CD14-positive monocyte (primary cell): ENCODE measurements around the gene FGD6. TPM values are rescaled to one million over a fixed set of nuclear protein-coding genes. Genes with fewer than 3 reads are reported as not detected.

Experiments
- DNase-seq, 3 donors: peaks; one replicate each; pipeline ENCODE4 v3.0.0-alpha.2; 2011 to 2022
- H2AFZ ChIP-seq: 2 replicates; pipeline ENCODE4 v1.6.0; 2012; ENCODE audit warnings: mild to moderate bottlenecking, low read depth, low read length, inconsistent platforms; ENCODE audit not compliant: insufficient read depth, poor library complexity, severe bottlenecking
- H3K27ac ChIP-seq, 2 donors: 1 replicate in 1 of 2; 2 replicates in 1 of 2; pipeline ENCODE4 v1.5.1; 2012 to 2013; ENCODE audit warnings: low read length in 2 of 2, control low read depth in 1 of 2, inconsistent platforms in 1 of 2, low read depth in 1 of 2, mild to moderate bottlenecking in 1 of 2
- H3K27me3 ChIP-seq, 2 donors: one replicate each; pipeline versions ENCODE4 v1.6.0 to v1.6.1; 2011 to 2013; ENCODE audit warnings: low read length in 2 of 2; ENCODE audit not compliant: control insufficient read depth in 2 of 2, insufficient read depth in 2 of 2
- H3K36me3 ChIP-seq, 2 donors: replicated peaks in 1 of 2; 1 replicate in 1 of 2; 2 replicates in 1 of 2; pipeline versions ENCODE4 v1.5.1 to v1.6.1; 2012 to 2013; ENCODE audit warnings: low read length in 2 of 2, control low read depth in 1 of 2, inconsistent platforms in 1 of 2, mild to moderate bottlenecking in 1 of 2; ENCODE audit not compliant: insufficient read depth in 2 of 2, control insufficient read depth in 1 of 2
- H3K4me1 ChIP-seq, 2 donors: 1 replicate in 1 of 2; 2 replicates in 1 of 2; pipeline versions ENCODE4 v1.5.1 to v1.6.1; 2012 to 2013; ENCODE audit warnings: low read length in 2 of 2, control low read depth in 1 of 2, inconsistent platforms in 1 of 2, mild to moderate bottlenecking in 1 of 2, moderate library complexity in 1 of 2; ENCODE audit not compliant: insufficient read depth in 2 of 2, control insufficient read depth in 1 of 2
- H3K4me2 ChIP-seq: replicated peaks from 2 replicates; pipeline ENCODE3; 2012; ENCODE audit warnings: low read length, moderate library complexity, mild to moderate bottlenecking; ENCODE audit not compliant: poor library complexity, severe bottlenecking; ENCODE audit errors: extremely low read depth
- H3K4me3 ChIP-seq, 3 experiments: fragments of 200-600 bp in 1 of 3; sonication (generic) in 1 of 3; replicated peaks in 1 of 3; 1 replicate in 2 of 3; 2 replicates in 1 of 3; pipeline ENCODE4 v1.5.1; 2011 to 2013; ENCODE audit warnings: low read length in 3 of 3, mild to moderate bottlenecking in 3 of 3, control low read depth in 2 of 3, low read depth in 2 of 3, inconsistent platforms in 1 of 3, moderate library complexity in 1 of 3
- H3K79me2 ChIP-seq: 2 replicates; pipeline ENCODE4 v1.6.0; 2012; ENCODE audit warnings: mild to moderate bottlenecking, control low read depth, inconsistent platforms, low read length, moderate library complexity; ENCODE audit not compliant: insufficient read depth
- H3K9ac ChIP-seq: 2 replicates; pipeline ENCODE4 v1.6.0; 2017; ENCODE audit warnings: low read length, mild to moderate bottlenecking; ENCODE audit not compliant: insufficient read depth, poor library complexity, severe bottlenecking
- H3K9me3 ChIP-seq, 2 donors: replicated peaks in 1 of 2; 1 replicate in 1 of 2; 2 replicates in 1 of 2; pipeline versions ENCODE4 v1.5.1 to v1.6.1; 2012 to 2013; ENCODE audit warnings: low read length in 2 of 2, control low read depth in 1 of 2; ENCODE audit not compliant: control insufficient read depth in 1 of 2, insufficient read depth in 1 of 2
- H4K20me1 ChIP-seq: 2 replicates; pipeline ENCODE4 v1.6.0; 2012; ENCODE audit warnings: mild to moderate bottlenecking, low read length, control low read depth, moderate library complexity; ENCODE audit not compliant: insufficient read depth
- H3K27ac Mint-ChIP-seq, 7 donors: one replicate each; pipeline ENCODE4 v1.8.0; 2020; ENCODE audit warnings: mild to moderate bottlenecking in 7 of 7, mixed read lengths in 7 of 7, moderate library complexity in 6 of 7, inconsistent platforms in 2 of 7
- H3K27me3 Mint-ChIP-seq, 3 donors: one replicate each; pipeline ENCODE4 v1.8.0; 2021 to 2022; ENCODE audit warnings: low read depth in 3 of 3, mild to moderate bottlenecking in 3 of 3, mixed read lengths in 3 of 3, moderate library complexity in 3 of 3, inconsistent platforms in 1 of 3
- H3K36me3 Mint-ChIP-seq, 2 donors: one replicate each; pipeline ENCODE4 v1.8.0; 2020; ENCODE audit warnings: mixed read lengths in 2 of 2, inconsistent platforms in 1 of 2, mild to moderate bottlenecking in 1 of 2
- H3K4me1 Mint-ChIP-seq: one replicate; pipeline ENCODE4 v1.8.0; 2020; ENCODE audit warnings: mild to moderate bottlenecking, mixed read lengths
- H3K4me3 Mint-ChIP-seq, 2 donors: one replicate each; pipeline ENCODE4 v1.8.0; 2020; ENCODE audit warnings: mild to moderate bottlenecking in 2 of 2, mixed read lengths in 2 of 2, moderate library complexity in 1 of 2
- H3K9me3 Mint-ChIP-seq, 7 donors: one replicate each; pipeline ENCODE4 v1.8.0; 2020 to 2022; ENCODE audit warnings: mixed read lengths in 7 of 7, mild to moderate bottlenecking in 6 of 7, moderate library complexity in 6 of 7, inconsistent platforms in 2 of 7
- CTCF ChIP-seq: fragments of 200-600 bp; IDR thresholded peaks from one replicate; pipeline ENCODE4 v1.8.0; 2022; ENCODE audit warnings: antibody characterized with exemption, mild to moderate bottlenecking
- WGBS: methylation state at CpG from one replicate; pipeline ENCODE4 v1.1.5; 2013; ENCODE audit warnings: missing lambda C conversion rate; ENCODE audit not compliant: insufficient coverage; 5-methylcytosine and 5-hydroxymethylcytosine counted together
- intact Hi-C, 2 donors: fragments of 100-400 bp; cut with micrococcal nuclease; formaldehyde crosslinking; loops; one replicate each; pipeline versions ENCODE4 v1.15.0 to v1.15.1; 2023
- polyA plus RNA-seq, 3 donors: library from polyadenylated mRNA; depleted of rRNA in 1 of 3; unstranded in 2 of 3; stranded (reverse) in 1 of 3; fragments of 300-500 nt in 2 of 3; fragments of >200 nt in 1 of 3; fragmentation: Illumina TruSeq in 2 of 3; gene quantifications; 1 replicate in 2 of 3; 2 replicates in 1 of 3; pipeline ENCODE4 v1.2.3, GENCODE V29; 2012 to 2021

The FGD6 gene
- polyA plus RNA-seq, 3 donors: 4.0 to 8.1 (median 5.3) TPM

- Mint-ChIP-seq H3K9me3 (no peaks in the 10 kb centered on the region), H3K4me1 (peaks cover 2% of the 10 kb centered on the region), H3K36me3 (peaks cover 4 to 13% of the 10 kb centered on the region in 2 donors), H3K27me3 (no peaks in the 10 kb centered on the region), H3K4me3 (no peak overlapping the region), H3K27ac (no peak overlapping the region)
- no peaks in the 10 kb centered on the region for H3K79me2 ChIP-seq
- no peaks in the 10 kb centered on the region for H3K36me3 ChIP-seq
- peaks cover 66% of the 10 kb centered on the region for H4K20me1 ChIP-seq
- intact Hi-C loops: no loop called here
- no CpG with 5 or more reads among the region's 3 CpGs for WGBS
- no peak for TF ChIP-seq CTCF
- no peak for DNase-seq
- no peak overlapping the region for H3K4me3 ChIP-seq
- no peaks in the 10 kb centered on the region for H3K4me1 ChIP-seq
- no peak overlapping the region for H3K9ac ChIP-seq
- no peak overlapping the region for H3K4me2 ChIP-seq
- no peaks in the 10 kb centered on the region for H3K27me3 ChIP-seq
- H3K9me3 ChIP-seq: no peaks in the 10 kb centered on the region
- H3K27ac ChIP-seq: no peak overlapping the region
- H2AFZ ChIP-seq: no peak overlapping the region
Measured at GRCh38 chr12:95195122-95195521, 22.1 kb downstream of the FGD6 start.

DNA sequence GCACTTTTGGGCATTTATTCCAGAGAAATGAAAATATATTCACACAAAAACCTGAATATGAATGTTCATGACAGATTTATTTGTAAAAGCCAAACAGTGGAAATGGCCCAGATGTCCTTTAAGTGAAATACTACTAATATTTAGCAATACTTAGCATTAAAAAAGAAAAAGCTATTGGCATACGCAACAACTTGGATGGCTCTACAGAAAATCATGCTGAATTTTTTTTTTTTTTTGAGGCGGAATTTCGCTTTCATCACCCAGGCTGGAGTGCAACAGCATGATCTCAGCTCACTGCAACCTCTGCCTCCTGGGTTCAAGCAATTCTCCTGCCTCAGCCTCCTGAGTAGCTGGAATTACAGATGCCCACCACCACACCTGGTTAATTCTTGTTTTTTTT lies 24.1 kb downstream of the FGD6 start:
- H3K4me1 ChIP-seq: no peaks in the 10 kb centered on the region
- H4K20me1 ChIP-seq: peaks cover 47% of the 10 kb centered on the region
- Mint-ChIP-seq H3K4me3 (no peak overlapping the region), H3K9me3 (no peaks in the 10 kb centered on the region), H3K27ac (no peak overlapping the region), H3K4me1 (peaks cover 2% of the 10 kb centered on the region), H3K27me3 (no peaks in the 10 kb centered on the region), H3K36me3 (peaks cover 10 to 12% of the 10 kb centered on the region in 2 donors)
- intact Hi-C loops: no loop called here
- no peak overlapping the region for H3K9ac ChIP-seq
- no peaks in the 10 kb centered on the region for H3K9me3 ChIP-seq
- no peak overlapping the region for H3K4me3 ChIP-seq
- TF ChIP-seq CTCF: no peak
- DNase-seq: no peak
- no peaks in the 10 kb centered on the region for H3K79me2 ChIP-seq
- H3K27me3 ChIP-seq: no peaks in the 10 kb centered on the region
- no peak overlapping the region for H2AFZ ChIP-seq
- 92% methylated on average over 2 of the region's 3 CpGs for WGBS
- no peak overlapping the region for H3K4me2 ChIP-seq
- H3K36me3 ChIP-seq: peaks cover 0 to 6% of the 10 kb centered on the region in 2 donors
- no peak overlapping the region for H3K27ac ChIP-seq
